Duodenal mucosa (tissue), 2 donors: ENCODE measurements around the gene FRMD3.

ENCODE experiments used
- H3K27ac ChIP-seq: one replicate; pipeline ENCODE4 v1.7.0; 2013; ENCODE audit warnings: low read depth, low read length
- H3K27me3 ChIP-seq, 2 donors: one replicate each; pipeline ENCODE4 v1.7.0; 2013; ENCODE audit warnings: low read length in 2 of 2, control low read depth in 1 of 2; ENCODE audit not compliant: insufficient read depth in 2 of 2, control insufficient read depth in 1 of 2
- H3K36me3 ChIP-seq, 2 donors: one replicate each; pipeline ENCODE4 v1.7.0; 2013; ENCODE audit warnings: low read length in 2 of 2, control low read depth in 1 of 2; ENCODE audit not compliant: insufficient read depth in 2 of 2, control insufficient read depth in 1 of 2
- H3K4me1 ChIP-seq, 2 donors: one replicate each; pipeline ENCODE4 v1.7.0; 2013; ENCODE audit warnings: low read length in 2 of 2, control low read depth in 1 of 2; ENCODE audit not compliant: insufficient read depth in 2 of 2, control insufficient read depth in 1 of 2
- H3K4me3 ChIP-seq, 2 donors: one replicate each; pipeline ENCODE4 v1.7.0; 2013; ENCODE audit warnings: low read length in 2 of 2, low read depth in 1 of 2
- H3K9ac ChIP-seq, 2 donors: one replicate each; pipeline ENCODE4 v1.7.0; 2013; ENCODE audit warnings: low read length in 2 of 2, low read depth in 1 of 2
- H3K9me3 ChIP-seq, 2 donors: one replicate each; pipeline ENCODE4 v1.7.0; 2013; ENCODE audit warnings: low read length in 2 of 2, control low read depth in 1 of 2; ENCODE audit not compliant: control insufficient read depth in 1 of 2

The FRMD3 gene

DNA sequence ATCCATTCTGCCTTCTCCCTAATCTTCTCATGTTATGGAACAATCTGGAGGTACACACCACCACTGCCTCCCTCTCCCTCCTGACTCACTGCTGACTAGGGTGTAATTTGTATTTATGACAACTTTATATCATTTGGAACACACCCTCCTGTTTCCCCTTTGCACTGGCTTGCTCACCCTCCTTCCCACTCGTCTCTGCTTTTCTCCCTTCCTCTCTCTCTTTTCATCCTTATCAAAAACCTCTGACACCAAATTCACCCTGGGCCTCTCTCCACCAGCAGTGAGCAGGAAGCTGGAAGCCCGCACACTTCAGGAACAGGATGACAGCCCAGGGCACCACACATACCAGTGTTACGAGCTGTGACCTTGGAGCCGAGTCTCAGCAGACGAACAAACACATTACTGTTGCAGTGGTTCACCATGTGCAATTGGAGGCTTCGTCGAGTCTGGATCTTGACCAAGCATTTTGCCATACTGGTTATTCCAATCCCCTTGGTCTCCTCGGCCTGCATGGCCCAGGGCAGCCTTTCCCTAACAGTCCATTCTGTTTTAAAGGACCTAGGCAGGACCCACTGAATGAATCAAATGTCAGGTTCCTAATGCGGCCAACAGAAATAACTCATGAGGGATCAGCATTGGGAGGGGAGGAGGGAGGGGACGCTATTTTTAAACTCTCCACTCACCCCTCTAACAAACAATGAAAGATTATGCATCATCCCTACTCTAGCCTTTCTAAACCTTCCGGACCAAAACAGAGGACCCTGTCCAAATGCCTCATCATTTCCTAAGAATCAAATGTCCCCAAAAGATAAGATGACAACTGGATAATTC lies 271.3 kb downstream of the FRMD3 start:
- no peaks in the 10 kb centered on the region for H3K36me3 ChIP-seq
- no peaks in the 10 kb centered on the region for H3K27me3 ChIP-seq
- H3K9ac ChIP-seq, result no peak overlapping the region
- no peaks in the 10 kb centered on the region for H3K4me1 ChIP-seq
- no peak overlapping the region for H3K4me3 ChIP-seq
- H3K27ac ChIP-seq, result no peak overlapping the region
- no peaks in the 10 kb centered on the region for H3K9me3 ChIP-seq

DNA sequence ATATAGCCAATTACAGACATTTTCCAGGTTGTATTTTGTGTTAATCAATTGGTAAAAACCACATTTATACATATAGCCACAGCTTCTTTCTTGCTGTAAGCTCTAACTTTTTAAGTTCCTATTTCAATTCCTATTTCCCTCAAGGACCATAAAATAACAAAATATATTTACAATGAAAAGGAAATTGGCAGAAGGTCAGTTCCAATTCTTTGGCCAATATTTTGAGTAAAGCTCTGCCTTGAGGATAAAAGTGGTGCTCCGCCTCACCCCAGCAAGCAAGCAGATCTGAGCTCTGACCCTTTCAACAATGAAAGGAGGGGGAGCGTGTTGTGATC lies 271.9 kb downstream of the FRMD3 start:
- no peak overlapping the region for H3K9ac ChIP-seq
- H3K4me1 ChIP-seq, result no peaks in the 10 kb centered on the region
- H3K36me3 ChIP-seq, result no peaks in the 10 kb centered on the region
- no peak overlapping the region for H3K4me3 ChIP-seq
- H3K27ac ChIP-seq, result no peak overlapping the region
- no peaks in the 10 kb centered on the region for H3K27me3 ChIP-seq
- no peaks in the 10 kb centered on the region for H3K9me3 ChIP-seq

DNA sequence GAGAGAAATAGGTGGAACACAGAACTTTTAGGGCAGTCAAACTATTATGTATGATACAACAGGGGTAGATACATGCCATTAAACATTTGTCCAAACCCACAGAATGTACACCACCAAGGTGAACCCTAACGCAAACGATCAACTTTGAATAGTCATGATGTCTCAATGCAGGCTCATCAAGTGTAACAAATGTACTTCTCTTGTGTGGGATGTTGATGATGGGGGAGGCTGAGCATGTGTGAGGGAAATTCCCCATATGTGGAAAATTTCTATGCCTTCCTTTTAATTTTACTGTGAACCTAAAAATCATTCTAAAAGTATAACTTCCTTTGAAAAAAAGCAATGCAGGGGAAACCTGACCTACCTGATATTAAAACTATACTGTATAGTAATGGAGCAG lies 273.9 kb downstream of the FRMD3 start:
- Histone ChIP-seq H3K4me3 (no peak overlapping the region), H3K27ac (no peak overlapping the region), H3K4me1 (no peaks in the 10 kb centered on the region), H3K9me3 (no peaks in the 10 kb centered on the region), H3K9ac (no peak overlapping the region), H3K36me3 (no peaks in the 10 kb centered on the region), H3K27me3 (no peaks in the 10 kb centered on the region)

DNA sequence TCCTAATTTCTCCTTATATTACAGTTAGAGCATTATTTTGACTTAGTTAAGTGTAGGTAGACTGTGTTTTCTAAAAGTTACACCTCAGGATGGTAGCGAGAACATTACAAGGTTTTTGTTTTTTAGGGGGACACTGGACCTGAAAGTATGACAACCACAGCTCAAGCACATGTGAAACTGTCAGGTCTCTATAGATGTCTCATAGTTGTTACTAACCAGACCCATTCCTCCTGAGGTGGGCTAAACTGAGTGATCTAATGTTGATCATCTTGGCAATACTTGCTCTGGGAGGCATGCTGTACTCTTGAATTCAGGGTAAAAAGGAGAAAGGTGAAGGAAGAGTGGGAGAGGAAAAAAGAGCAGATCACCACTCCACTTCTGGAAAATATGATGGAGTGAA lies 278.6 kb downstream of the FRMD3 start:
- Histone ChIP-seq H3K27ac (no peak overlapping the region), H3K9me3 (no peaks in the 10 kb centered on the region), H3K36me3 (no peaks in the 10 kb centered on the region), H3K27me3 (no peaks in the 10 kb centered on the region), H3K4me3 (no peak overlapping the region), H3K4me1 (no peaks in the 10 kb centered on the region), H3K9ac (no peak overlapping the region)

DNA sequence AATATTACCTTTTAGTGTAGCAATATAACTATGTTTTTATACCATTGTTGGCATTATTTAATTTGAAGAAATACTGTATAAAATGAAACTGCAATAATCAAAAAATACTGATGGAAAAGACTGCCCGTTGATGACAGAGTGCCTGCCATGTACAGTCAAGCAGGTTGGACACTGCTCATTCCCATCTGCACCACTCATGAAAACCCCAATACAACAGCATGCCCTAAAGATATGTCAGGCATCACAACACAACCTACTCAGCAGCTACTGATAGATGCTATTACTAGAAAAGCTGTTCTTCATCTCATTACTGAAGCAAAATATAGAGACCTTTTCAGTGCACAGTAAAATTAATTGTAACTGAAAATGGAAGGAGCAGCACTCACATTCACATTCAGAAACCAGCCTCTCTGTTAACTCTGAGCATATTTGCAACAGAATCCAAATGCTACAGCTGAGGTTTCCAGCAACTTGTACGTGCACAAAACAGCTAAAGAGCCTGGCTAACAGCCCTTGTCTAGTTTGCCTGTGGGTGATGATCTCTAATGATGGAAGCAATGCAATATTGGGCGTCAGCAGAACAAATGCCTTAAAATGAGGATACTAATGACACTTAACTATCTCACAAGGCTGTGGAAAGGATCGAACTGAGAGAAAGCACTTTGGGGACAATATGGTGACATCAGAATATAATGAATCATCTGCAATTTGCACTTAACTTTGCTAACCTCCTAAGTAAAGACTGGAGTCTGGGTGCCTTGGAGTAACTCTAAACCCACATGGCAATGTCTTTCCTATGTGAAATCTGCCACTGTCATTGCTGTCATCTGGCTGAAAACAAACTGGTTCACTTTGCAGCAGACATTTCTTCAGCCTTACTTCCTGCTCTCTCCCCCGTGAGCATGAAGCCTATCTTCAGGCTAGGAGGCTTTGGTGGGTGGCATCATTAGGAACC lies 280.0 kb downstream of the FRMD3 start:
- H3K9me3 ChIP-seq, result no peaks in the 10 kb centered on the region
- H3K27ac ChIP-seq, result no peak overlapping the region
- H3K27me3 ChIP-seq, result no peaks in the 10 kb centered on the region
- no peak overlapping the region for H3K4me3 ChIP-seq
- H3K4me1 ChIP-seq, result no peaks in the 10 kb centered on the region
- H3K36me3 ChIP-seq, result no peaks in the 10 kb centered on the region
- H3K9ac ChIP-seq, result no peak overlapping the region

DNA sequence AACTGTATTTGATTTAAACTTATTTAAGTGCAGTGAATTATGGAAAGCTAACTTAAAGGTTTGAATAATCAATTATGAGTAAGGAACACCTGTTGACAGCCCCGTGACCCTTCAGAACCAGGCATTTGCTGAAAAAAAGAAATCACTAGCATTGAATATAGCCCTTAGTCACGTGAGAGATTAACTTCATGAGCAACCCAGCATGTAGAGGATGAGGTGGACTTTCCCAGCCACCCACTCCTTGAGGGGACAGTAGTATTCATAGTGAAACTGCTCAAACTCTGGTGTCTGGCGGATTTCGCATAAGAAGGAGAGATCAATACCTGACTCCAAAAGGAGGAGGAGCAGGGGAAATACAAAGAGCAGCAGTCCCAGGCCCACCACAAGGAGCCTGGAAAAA lies 290.5 kb downstream of the FRMD3 start:
- no peak overlapping the region for H3K4me3 ChIP-seq
- no peaks in the 10 kb centered on the region for H3K36me3 ChIP-seq
- no peaks in the 10 kb centered on the region for H3K4me1 ChIP-seq
- H3K27ac ChIP-seq, result no peak overlapping the region
- no peaks in the 10 kb centered on the region for H3K9me3 ChIP-seq
- H3K27me3 ChIP-seq, result no peaks in the 10 kb centered on the region
- no peak overlapping the region for H3K9ac ChIP-seq

DNA sequence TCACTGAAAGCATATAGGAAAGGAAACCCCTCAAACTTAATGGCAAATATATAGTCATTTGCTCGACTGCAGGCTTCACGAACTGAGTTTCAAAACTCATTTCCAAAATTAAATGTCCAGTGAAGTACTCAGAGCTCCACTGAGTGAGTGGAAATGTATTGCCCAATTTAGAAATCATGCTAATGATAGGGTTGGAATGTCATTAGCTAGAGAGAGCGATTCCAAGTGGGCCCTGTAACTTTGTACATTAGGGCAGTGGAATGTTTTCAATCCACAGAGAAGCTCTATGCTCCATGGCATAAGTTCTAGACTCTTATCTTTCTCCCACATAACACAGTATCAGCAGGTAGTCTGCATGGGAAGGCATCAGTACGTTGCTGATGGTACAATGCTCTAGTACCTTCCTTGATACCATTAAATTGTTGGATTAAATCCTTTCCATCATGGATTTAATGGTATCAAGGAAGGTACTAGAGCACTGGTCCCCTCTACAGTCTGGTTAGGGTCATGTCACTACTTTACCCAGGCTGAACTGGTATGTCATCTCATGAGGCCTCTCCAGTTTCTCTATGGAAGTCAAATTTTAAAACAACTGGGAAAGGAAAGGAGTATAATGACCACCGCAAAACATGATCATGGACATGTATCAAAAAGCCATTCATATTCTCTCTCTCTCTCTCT lies 292.1 kb downstream of the FRMD3 start:
- Histone ChIP-seq H3K27me3 (no peaks in the 10 kb centered on the region), H3K36me3 (no peaks in the 10 kb centered on the region), H3K9ac (no peak overlapping the region), H3K4me1 (no peaks in the 10 kb centered on the region), H3K9me3 (no peaks in the 10 kb centered on the region), H3K27ac (no peak overlapping the region), H3K4me3 (no peak overlapping the region)

DNA sequence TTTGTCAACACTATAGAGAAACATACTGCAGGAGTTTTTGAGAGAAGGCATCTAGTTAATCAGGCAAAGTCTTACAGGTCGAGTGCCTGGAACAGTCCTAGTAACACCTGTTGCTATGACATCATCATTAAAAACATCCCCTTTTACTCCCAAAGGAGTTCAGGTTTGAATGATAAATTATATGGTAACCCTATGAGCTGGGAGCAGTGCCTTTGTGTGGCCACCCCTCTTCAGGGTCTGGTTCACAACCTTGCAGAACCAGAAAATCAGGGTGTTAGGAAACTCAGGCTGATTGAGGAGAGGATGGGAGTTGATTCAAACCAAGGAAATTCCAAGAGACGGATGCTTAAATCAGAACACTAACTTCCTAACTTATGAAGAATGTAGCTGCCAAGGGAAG lies 296.1 kb downstream of the FRMD3 start:
- Histone ChIP-seq H3K4me1 (peaks cover 8 to 9% of the 10 kb centered on the region in 2 donors), H3K9ac (no peak overlapping the region), H3K4me3 (no peak overlapping the region), H3K36me3 (no peaks in the 10 kb centered on the region), H3K9me3 (no peaks in the 10 kb centered on the region), H3K27me3 (no peaks in the 10 kb centered on the region), H3K27ac (no peak overlapping the region)

DNA sequence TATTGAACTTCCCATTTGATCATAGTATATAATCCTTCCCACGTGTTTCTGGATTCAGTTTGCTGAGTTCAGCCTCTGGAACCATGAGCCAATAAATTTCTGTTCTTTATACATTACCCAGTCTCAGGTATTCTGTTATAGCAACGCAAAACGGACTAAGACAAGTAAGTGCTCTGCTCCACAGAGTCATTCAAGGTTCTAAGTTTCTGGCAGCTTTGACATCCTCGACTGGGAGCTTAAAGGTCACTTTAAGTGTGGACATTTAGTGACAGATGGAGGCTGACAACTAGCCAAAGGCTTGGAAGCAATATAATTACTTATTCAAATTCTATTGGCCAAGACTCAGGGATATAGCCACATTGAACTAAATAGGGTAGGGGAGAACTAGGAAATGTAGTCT lies 297.5 kb downstream of the FRMD3 start:
- Histone ChIP-seq H3K4me1 (peaks cover 8 to 9% of the 10 kb centered on the region in 2 donors), H3K4me3 (no peak overlapping the region), H3K36me3 (no peaks in the 10 kb centered on the region), H3K27ac (no peak overlapping the region), H3K9ac (no peak overlapping the region), H3K9me3 (no peaks in the 10 kb centered on the region), H3K27me3 (no peaks in the 10 kb centered on the region)

DNA sequence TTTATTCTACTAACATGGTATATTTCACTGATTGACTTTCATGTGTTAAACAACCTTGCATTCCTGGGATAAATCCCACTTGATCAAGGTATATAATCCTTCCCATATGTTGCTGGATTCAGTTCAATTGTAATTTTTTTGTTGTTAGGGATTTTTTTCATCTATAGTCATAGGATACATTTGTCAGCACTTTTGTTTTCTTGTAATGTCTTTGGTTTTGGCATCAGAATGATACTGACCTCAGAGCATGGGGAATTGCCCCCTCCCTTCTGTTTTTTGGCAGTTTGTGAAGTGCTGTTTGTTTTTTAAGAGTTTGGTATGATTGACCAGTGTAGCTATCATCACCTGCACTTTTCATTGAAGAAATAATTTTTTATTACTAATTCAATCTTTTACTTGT lies 298.5 kb downstream of the FRMD3 start:
- no peaks in the 10 kb centered on the region for H3K9me3 ChIP-seq
- H3K27ac ChIP-seq, result no peak overlapping the region
- no peak overlapping the region for H3K4me3 ChIP-seq
- H3K9ac ChIP-seq, result no peak overlapping the region
- H3K36me3 ChIP-seq, result no peaks in the 10 kb centered on the region
- H3K27me3 ChIP-seq, result no peaks in the 10 kb centered on the region
- peaks cover 8 to 9% of the 10 kb centered on the region in 2 donors for H3K4me1 ChIP-seq
